Gastrocnemius medialis (tissue), 4 donors: Measurements from ENCODE around the gene NSD2.

ENCODE experiments used
- POLR2A ChIP-seq, 2 donors: fragments of 450-650 bp; IDR thresholded peaks; one replicate each; pipeline ENCODE4 v1.6.1; 2017; ENCODE audit warnings: antibody characterized with exemption in 2 of 2, mild to moderate bottlenecking in 2 of 2, moderate library complexity in 2 of 2
- TF ChIP-seq, protein P1 (sequence below), 5 experiments: fragments of 450-650 bp in 3 of 5; fragments of 200-600 bp in 2 of 5; sonication (generic) in 2 of 5; IDR thresholded peaks in 4 of 5; conservative IDR thresholded peaks in 1 of 5; 1 replicate in 4 of 5; 2 replicates in 1 of 5; pipeline ENCODE4 v1.5.1; 2016 to 2019; ENCODE audit warnings: antibody characterized with exemption in 5 of 5, mild to moderate bottlenecking in 3 of 5, moderate library complexity in 3 of 5

DNA sequence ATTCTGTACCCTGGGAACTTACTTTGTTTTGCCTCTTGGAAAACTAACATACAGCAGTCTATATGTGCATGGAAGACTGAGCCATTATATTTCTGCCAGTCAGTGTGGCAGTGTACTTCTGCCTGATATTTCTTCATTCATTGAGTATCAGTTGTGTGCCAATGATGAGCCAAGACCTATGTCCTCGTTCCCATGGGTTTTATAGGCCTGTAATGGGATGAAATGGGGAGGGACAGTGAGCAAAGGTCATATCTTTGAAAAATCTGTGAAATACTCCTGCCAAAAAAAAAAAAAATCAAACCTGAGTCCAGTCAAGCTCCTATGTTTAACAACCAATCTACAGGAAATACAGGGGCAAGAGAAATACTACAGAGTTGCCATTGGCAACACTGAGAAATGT is 9.1 kb downstream of the NSD2 start:
- TF ChIP-seq, protein P1, sequence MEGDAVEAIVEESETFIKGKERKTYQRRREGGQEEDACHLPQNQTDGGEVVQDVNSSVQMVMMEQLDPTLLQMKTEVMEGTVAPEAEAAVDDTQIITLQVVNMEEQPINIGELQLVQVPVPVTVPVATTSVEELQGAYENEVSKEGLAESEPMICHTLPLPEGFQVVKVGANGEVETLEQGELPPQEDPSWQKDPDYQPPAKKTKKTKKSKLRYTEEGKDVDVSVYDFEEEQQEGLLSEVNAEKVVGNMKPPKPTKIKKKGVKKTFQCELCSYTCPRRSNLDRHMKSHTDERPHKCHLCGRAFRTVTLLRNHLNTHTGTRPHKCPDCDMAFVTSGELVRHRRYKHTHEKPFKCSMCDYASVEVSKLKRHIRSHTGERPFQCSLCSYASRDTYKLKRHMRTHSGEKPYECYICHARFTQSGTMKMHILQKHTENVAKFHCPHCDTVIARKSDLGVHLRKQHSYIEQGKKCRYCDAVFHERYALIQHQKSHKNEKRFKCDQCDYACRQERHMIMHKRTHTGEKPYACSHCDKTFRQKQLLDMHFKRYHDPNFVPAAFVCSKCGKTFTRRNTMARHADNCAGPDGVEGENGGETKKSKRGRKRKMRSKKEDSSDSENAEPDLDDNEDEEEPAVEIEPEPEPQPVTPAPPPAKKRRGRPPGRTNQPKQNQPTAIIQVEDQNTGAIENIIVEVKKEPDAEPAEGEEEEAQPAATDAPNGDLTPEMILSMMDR (IDR thresholded peaks at IDR 0.05 in 4 of 5, conservative IDR thresholded peaks at IDR 0.05 in 1 of 5), result no peak
- no peak for TF ChIP-seq POLR2A (IDR thresholded peaks at IDR 0.05)
